Epidermal melanocyte (primary cell): ENCODE measurements around the gene NWD2.

Source experiments
- DNase-seq: peaks from one replicate; pipeline ENCODE4 v3.0.0; 2011; ENCODE audit warnings: low spot score; ENCODE audit not compliant: insufficient read length

Gene NWD2

DNA sequence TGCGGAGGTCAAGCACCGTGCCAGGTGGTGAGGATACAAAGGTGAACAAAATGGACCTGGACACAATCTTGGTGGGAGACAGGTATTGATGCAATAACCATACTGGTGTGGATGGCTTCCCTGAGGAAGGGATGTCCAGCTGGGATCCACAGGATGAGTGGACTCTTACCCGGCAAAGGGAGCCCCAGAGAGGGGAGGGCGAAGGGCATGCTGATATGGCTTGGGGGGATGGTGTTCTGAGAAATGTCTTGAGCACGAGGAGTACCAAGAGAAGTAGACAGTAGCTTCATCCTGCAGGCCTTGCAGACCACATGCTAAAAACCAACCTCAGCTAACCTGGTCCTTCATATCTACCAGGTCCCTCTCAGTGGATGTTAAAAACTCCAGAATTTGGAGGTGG is 220.8 kb downstream of the NWD2 start:
- no peak for DNase-seq

DNA sequence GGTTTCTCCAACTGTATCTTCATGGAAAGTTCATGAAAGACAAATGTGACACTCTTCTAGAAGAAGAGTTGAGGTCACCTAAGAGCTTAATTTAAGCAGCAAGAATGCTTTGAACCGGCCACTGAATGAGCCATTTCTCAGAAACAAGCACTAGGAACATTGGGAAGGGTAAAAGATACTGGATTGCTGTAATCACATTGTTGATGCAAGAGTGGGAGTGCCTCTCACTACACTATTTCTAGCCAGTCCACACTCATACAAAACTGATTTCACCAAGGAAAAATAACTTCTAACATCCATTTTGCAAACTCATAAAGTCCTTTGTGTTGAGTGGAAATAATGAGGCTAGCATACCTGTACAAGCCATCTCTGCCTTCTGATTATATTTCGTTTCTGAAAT is 221.3 kb downstream of the NWD2 start:
- no peak for DNase-seq

DNA sequence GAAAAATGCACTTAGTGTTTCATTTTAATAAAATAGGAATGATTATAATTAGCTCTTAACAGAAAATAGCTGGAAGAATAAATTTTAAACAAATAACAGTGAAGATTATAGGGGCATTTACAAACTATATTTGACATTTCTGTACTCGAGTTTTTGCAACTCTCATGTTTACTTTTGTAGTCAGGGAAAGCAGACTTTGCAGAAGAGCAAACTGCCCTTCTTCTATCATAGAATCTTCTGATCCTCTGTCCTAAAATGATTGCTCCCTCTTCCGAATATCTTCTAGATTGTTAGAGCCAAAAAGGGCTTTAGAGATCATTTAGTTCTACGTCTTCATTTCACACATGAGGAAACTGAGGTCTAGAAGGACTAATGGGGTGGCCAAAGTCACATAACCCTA is 222.7 kb downstream of the NWD2 start:
- no peak for DNase-seq

DNA sequence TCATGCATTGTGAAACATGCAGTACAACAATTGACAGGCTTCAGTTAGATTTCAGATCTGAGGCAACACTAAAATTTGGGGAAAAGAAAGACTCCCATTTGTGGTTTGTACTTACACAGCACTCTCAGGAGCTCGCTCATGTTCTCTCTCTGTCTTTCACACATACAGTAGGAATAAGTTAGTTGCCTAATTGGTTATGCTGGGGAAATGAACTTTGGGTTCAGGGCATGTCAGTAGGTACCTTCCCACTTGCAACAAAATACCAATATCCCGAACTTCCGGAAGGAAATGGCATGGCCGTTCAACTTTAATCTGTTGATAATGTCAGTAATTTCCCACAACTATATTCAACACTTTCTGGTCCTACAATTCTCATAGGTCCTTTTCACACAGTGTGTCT is 223.3 kb downstream of the NWD2 start:
- DNase-seq, result no peak

DNA sequence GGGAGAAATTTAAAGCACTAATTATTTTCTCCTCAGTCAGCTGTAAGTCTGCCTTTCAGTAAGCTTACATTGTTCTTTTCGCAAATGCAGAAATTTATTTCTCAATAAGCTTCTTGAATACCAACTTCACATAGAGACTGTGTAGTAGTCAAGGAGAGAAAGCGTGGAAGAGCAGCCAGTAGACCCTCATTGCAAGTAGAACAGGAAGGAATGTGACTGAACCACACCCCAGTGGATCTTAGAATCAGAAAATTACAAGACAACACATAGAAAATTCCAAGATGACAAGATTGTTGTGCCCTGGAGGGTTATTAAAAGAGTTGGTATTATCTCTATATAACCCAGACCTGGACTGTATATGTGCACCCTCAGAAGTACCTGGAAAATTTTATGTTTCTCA is 224.7 kb downstream of the NWD2 start:
- no peak for DNase-seq

DNA sequence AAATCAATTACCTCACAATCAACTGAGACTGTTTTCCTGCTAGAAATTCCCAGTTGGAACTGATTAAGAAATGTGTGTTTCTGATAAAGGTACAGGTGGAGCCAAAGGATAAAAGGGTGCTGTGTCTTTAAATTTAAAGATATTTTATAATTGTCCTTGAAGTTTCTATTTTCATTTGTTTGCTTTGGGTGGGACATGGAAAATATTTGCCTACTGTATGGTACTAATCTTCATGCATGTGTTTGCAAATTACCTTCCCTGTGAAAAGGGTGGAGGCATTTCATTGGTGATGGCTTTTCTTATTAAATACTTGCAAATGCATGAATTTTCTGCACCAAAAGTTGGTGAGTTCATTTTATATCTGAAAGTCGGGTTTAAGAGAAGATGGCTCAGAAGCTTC is 225.7 kb downstream of the NWD2 start:
- no peak for DNase-seq

DNA sequence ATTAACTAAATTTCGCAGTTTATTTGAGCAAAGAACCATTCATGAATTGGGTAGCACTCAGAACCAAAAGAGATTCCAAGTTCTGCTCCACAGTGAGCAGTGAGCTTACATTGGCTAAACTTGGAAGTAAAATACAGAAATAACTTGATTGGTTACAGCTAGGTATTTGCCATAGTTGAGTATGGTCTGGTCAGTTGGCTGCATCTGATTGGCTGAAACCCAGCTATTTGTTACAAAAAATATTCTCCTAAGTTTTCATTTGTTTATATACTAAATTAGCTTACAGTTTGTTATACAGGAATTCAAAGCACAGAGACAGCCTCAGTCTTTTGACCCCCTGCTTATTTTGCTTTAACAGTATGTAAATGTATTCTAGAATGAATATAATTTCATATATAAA is 226.6 kb downstream of the NWD2 start:
- DNase-seq, result no peak

DNA sequence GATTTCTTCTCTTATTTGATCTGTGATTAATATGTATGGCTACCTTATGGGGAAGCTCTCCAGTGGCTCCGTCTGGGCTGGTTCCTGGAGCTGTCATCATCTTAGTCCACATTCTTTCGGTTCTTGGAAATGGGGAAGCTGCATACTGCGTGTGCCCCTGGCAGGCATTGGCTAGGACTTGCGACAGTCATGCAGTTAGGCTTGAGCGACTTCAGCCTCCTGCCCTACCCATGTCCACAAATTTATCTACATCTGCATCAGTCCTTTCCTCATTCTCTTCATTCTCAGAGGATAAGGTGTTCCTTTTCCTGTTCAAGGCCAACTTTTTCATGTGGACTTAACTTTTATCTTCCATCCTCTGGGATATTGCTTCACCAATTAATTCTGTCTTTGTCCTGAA is 227.4 kb downstream of the NWD2 start:
- no peak for DNase-seq

DNA sequence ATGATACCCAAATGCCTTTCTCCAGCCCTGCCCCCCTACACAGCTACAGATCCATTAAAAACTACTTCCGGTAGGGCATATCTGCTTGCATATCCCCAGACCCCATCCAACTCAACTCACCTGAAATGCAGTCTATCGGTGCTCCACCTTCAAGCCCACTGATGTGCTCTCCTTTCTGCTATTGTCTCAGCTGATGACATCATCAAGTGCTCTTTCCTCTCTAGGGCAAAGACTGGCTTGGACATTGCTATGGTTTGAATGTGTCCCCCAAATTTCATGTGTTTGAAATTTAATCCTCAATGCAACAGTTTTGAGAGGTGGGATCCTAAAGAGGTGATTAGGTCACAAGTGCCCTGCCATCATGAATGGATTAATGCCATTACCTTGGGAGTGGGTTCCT is 229.3 kb downstream of the NWD2 start:
- DNase-seq, result no peak

DNA sequence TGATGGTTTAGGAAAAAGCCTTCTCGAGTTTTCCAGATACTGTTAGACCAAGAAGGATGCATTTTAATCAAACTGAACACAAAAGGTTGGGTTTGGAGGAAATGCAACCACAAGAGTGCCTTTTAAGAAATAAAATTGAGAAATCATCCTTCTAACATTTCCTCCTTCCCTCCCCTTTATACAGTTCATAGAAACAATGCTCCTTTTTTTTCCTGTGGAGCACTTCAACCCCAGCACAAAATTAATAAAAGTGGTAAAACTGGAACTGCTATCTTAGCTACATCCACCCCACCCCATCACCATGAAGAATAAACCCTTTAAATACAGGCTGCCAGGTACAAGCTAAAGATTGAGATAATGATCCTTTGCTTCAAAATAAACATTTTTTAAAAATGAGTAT is 230.5 kb downstream of the NWD2 start:
- no peak for DNase-seq

DNA sequence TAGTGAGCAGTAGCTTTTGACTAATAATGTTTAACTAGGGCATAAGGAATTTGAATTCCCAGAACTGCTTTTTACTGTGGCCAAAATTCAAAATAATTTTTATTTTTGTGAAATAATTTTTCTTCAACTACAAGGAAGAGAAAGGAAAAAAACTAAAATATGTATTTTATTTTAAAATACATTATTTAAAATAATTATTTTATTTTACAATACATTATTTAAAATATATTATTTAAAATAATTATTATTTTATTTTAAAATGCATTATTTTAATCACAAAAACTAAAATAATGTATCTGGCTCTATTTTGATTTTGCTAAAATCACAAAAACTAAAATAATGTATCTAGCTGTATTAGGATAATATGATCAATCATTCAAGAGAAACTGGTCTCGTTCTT is 231.2 kb downstream of the NWD2 start:
- no peak for DNase-seq

DNA sequence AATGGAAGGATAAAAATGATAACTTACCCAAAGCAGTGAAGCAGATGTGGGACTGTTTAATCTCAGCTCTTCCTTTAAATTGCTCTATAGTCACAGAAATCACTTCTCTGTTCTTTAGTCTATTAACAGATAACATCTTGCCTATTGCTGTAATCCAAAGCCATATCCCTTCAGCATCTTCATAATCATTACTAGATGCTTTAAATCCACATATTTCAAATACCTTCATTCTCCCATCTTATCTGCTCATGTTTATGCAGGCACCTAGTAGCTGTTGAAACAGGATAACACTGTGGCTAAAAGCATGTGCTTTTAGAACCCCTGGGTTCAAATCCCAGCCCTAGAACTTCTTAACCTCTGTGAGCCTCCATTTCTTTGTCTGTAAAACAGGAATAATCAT is 231.7 kb downstream of the NWD2 start:
- no peak for DNase-seq

DNA sequence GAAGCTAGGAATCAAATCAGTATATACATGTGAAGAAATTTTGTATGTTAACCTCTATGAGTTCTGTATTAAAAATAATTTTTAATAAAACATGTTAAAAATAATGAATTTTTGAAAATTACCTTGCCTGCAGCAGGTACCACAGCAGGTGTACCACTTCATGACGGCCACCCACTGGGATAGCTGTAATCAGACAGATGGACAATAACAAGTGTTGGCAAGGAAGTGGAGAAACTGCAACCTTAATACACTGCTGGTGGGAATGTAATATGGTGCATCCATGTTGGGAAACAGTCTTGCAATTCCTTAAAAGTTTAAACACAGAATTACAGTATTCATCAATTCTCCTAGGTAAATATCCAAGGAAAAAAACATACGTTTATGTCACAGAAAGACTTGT is 232.1 kb downstream of the NWD2 start:
- DNase-seq, result no peak

DNA sequence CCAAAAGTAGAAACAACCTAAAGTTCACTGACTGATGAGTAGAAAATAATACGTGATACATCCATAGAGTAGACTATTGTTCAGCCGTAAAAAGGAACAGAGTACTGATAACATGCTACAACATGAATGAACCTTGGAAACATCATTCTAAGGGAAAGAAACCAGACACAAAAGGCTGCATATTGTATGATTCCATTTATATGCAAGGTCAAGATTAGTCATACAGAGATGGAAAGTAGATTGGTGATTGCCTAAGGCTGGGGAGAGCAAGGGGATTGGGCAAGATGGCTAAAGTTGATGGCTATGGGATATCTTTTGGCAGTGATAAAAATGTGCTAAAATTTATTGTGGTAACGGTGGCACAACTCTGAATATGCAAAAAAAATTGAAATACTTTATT is 232.6 kb downstream of the NWD2 start:
- DNase-seq, result no peak

DNA sequence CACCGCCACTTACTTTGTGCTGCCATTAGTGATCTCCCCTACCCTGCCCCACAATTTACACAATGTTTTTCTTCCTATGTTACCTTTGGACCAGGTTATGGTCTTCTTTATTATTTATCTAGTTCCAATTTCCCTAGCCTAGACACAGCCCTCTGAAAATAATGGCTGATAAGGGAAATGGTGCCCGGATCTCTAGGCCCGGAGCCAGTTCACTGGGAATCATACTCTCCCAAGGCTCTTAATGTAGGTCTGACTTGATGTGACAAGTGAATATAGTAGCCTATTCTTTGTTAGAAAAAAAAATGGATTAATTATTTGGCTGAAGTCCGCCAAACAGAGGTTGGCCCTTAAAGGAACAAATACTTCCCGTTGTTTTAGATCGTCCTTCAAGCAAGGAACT is 233.6 kb downstream of the NWD2 start:
- DNase-seq, result no peak

DNA sequence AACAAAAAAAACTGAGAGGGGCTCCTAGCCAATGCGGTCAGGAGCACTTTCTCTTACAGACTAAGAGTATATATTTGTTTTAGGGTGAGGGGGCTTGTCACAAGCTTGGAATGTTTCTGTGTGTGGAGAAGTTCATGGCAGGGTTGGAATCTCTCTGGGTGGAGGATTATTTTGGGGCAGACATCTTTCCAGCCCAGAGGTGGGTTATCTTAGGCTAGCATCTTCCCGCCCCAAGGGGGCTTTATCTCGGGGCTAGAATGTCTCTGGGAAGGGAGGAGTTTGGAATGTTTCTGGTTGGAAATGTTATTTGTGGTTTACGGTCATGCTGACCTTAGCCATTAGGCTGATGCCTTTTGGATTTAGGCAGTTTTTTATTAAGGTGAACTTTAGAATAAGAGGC is 236.0 kb downstream of the NWD2 start:
- DNase-seq, result no peak

DNA sequence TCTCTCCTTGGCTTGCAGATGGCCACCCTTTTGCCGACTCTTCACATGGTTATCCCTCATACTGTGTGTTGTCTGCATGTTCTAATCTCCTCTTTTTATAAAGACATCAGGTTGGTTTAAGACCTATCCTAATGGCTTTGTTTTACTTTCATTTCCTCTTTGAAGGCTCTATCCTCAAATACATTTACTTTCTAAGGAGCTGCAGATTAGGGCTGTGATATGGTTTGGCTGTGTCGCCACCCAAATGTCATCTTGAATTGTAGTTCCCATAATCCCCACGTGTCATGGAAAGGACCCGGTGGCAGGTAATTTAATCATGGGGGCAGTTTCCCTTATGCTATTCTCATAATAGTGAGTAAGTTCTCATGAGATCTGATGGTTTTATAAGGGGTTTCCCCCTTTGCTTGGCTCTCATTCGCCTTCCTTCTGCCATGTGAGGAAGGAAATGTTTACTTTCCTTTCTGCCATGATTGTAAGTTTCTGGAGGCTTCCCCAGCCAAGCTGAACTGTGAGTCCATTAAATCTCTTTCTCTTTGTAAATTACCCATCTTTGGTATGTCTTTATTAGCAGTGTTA is 237.1 kb downstream of the NWD2 start:
- no peak for DNase-seq

DNA sequence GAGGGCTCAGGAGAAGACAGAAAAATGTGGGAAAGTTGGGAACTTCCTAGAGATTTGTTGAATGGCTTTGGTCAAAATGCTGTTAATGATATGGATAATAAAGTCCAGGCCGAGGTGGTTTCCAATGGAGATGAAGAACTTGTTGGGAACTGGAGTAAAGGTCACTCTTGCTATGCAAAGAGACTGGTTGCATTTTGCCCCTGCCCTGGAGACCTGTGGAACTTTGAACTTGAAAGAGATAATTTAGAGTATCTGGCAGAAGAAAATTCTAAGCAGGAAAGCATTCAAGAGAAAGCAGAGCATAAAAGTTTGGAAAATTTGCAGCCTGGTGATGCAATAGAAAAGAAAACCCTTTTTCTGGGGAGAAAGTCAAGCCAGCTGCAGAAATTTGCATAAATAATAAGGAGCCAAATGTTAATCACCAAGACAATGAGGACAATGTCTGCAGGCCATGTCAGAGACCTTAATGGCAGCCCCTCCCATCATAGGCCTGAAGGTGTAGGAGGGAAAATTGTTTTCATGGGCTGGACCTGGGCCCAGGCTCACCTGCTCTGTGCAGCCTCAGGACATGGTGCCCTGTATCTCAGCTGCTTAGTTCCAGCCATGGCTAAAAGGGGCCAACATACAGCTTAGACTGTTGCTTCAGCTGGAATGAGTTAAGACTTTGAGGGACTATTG is 237.8 kb downstream of the NWD2 start:
- DNase-seq, result no peak

DNA sequence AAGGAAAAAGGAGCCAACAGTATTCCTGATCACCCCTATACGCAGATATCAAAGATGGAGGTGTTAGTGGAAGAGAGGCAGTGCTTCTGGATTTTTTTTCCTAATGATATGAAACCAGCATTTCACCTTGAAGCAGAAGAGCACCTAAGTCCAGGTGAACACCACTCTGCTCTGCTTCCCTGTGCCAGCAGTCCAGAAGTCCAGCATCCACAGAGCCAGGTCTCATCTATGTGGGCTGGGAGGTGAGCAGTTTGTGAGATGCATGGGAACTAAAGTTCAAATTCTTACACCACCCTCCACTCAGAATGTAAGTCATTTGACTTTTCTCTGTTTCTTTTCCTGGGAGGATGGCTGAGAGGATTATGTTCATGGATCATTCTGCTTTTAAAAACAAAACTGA is 239.1 kb downstream of the NWD2 start:
- DNase-seq, result no peak

DNA sequence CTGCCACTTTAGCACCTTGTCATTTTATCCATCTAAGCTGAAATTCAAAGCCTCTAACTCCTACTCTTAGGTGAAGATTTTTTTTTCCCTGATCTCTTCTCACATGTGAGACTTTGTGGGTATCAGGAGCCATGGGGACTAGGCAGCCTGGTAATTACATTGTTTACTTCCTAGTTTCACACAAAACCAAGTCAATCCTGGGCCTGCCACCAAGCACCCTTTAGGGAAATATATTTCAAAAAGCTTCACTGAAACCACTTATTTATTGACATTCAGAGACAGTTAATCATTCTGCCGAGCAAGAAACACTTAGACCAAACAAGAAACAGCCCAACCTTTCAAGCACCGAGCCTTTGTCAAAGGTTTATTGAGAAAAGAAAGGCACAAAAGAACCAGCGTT is 241.6 kb downstream of the NWD2 start:
- DNase-seq, result no peak

DNA sequence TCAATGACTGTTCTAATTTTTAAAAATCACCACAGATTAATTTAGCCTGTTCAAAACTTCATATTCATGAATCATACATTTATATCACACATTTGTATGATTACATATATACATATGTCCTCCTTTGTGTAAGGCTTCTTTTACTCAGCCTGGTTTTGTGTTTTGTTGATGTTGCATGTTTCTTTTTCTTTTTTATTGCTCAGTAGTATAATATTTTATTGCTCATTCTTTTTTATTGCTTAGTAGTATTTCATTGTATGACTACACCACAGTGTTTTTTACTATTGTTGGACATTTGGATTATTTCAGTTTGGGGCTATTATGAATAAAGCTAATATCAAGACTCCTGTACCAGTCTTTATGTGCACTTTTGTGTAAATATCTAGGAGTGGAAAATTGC is 243.1 kb downstream of the NWD2 start:
- no peak for DNase-seq

DNA sequence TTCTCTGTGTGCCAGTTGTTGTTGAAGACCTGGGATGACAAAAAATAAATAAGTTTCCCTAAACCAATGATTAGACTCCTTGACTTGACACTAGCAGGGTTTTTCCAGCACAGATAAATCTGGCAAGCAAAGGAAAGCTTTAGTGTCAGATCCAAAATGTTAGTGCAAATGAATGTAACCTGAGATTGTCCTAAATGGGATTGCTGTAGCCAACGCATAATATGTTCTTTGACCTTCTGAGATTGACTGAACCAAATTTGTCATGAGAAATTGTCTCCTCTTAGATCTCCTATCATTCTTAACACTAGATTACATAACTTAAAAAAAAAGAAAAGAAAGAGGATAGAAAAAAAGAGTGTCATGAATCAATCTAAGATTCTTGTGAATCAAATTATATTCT is 245.2 kb downstream of the NWD2 start:
- no peak for DNase-seq

DNA sequence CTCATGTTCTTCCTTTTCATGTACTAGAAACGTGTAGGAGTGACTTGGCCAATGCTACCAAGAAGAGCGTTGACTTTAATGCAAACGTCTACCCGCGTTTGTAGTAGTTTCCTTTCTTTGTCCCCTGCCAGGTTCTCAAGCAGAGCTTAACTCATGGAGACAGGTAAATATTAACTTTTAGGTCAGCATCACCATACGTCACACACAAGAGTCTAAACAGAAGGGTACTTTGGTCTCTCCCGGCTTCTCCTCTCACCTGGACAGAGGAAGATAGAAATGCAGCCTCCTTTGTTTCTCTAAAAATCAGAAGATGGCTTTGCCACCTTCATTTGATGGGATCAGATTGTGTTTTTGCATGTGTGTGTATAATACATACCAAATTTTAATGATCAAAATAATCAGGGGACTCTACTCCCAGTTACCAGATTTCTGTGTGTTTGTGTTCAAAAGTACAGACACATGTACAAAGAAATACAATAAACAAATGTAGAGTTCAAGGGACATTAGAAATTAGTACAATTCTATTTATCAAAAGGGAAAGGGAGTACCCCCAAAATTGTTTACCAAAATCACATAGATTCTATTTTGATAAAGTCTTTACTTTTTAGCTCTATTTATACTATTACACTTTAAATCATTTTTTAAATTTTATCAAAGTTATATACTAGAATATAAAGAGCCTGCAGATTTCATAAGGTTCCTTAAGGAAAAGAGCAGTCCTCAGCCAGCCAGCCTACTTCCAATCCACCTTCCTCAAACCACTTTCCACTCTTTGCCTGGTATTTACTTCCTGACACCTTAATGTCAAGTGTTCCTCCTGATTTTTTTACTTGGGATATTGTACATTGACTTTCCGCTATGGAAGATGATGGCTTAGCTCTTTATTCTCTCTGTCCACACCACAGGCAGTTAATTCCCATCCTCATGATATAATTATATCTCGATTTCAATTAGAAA is 246.1 kb downstream of the NWD2 start:
- no peak for DNase-seq
